ENCODE data around the gene SUZ12. TPM values are rescaled to one million over a fixed set of nuclear protein-coding genes. Genes with fewer than 3 reads are reported as not detected.
"Not testable (repeated sequence)": the region's sequence is repeated elsewhere in the genome, so short reads cannot be mapped to it uniquely, and the experiment has no call there.

SUZ12 gene
- 20.4 and 22.6 TPM in 2 replicates for total RNA-seq (2014; rRNA removed; shearing (Covaris generic); ENCODE audit: low replicate concordance)

DNA sequence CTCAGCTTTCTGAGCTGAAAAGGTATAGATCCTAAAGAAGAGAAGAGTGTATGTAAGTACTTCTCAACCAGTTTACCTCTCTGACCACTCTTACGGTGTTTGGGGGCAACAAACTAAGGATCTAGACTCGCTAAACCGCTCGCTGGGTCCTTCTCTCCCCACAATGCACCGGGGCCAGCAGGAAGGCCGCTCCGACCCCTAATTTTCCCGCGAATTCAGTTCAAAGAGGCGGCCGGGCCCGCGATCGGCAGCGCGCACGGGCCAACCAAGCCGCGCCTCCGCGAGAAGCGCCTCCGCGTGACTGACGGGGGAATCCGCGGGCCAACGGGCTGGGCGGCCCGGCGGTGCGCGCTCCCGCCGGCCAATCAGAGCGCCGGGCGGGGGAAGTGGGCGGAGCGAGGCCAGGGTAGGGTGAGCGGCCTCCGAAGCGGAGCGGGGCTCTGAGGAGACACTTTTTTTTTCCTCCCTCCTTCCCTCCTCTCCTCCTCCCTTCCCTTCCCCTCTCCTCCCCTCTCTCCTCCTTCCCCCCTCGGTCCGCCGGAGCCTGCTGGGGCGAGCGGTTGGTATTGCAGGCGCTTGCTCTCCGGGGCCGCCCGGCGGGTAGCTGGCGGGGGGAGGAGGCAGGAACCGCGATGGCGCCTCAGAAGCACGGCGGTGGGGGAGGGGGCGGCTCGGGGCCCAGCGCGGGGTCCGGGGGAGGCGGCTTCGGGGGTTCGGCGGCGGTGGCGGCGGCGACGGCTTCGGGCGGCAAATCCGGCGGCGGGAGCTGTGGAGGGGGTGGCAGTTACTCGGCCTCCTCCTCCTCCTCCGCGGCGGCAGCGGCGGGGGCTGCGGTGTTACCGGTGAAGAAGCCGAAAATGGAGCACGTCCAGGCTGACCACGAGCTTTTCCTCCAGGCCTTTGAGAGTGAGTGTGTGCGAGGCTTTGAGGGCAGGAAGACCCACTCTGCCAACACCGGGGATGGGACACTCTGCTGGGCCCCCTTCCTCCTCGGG is at the start of gene SUZ12:
Gene SUZ12, plus strand, starts transcription at position 393 of the 995 bp plus-strand sequence. Its CDS starts 240 bp downstream, at position 633.
- in situ Hi-C loops (cut with HindIII; ENCODE audit: low pct_unique_long_range_greater_than_20kb, low sequenced_read_pairs) = not testable (repeated sequence)
- DNase-seq (ENCODE audit: low read depth) = peak; percentile 99

DNA sequence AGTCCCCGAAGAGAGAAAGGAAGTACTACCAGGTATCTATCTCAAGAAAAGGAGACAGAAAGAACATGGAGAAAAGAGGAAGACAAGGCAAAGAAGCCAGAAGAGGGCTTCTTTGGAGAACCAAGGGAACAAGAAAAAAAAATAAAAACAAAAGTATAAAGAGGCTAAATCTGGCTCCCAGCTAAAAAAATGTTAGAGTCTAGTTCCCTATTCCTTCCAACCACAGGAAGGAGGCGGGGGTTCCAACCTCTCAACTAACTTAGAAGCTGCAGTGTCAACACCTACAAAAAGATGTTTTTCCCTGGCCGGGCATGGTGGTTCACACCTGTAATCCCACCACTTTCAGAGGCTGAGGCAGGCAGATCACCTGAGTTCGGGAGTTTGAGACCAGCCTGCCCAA is 48.7 kb upstream of the SUZ12 start:
- in situ Hi-C loops (cut with HindIII; ENCODE audit: low pct_unique_long_range_greater_than_20kb, low sequenced_read_pairs) = no loop called here
- DNase-seq (ENCODE audit: low read depth) = no peak

DNA sequence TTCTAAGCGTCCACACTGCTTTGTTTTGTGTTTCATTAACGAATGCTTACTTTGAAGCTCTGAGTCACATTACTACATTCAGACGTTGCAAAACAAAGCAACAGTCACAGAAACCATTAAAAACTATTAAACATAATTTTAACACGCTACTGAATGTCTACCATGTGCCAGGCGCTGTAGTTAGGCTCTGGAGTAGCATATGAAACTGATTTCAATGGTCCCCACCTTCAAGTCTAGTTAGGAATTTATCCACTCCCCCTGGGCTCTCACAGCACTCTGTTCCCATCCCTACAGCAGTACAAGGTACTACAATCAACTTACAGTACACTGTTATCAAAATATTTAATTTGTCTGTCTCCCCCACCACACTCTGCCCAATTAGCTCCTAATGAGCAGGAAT is 35.9 kb upstream of the SUZ12 start:
- no peak for DNase-seq (ENCODE audit: low read depth)
- in situ Hi-C loops (cut with HindIII; ENCODE audit: low pct_unique_long_range_greater_than_20kb, low sequenced_read_pairs) = no loop called here

DNA sequence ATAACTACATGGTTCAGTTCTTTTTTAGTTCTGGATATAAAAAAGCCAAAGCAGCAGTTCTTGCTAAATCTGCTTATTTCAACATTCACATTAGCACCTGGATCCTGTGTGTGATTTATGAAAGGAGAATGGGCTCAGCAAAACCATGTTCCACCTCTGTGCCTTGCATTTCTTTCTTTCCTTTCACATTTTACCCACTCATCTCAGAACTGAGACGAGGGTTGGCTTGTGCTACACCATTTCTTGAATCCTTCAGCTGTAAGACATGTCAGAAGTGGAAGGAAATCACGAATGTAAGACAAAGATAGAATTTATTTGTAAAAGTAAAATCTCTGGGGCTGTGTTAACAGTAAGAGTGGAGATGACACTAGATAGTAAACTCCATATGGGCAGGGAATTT is 34.1 kb upstream of the SUZ12 start:
- in situ Hi-C loops (cut with HindIII; ENCODE audit: low pct_unique_long_range_greater_than_20kb, low sequenced_read_pairs) = no loop called here

DNA sequence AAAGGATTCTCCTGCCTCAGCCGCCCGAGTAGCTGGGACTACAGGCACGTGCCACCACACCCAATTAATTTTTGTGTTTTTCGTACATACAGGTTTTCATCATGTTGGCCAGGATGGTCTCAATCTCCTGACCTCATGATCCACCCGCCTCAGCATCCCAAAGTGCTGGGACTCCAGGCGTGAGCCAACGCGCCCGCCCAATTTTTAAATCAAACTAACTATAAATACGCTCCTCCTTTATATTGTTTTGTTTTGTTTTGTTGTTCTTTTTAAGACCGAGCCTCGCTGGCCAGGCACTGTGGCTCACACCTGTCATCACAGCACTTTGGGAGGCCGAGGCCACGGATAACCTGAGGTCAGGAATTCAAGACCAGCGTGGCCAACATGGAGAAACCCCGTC is 33.4 kb upstream of the SUZ12 start:
- in situ Hi-C loops (cut with HindIII; ENCODE audit: low pct_unique_long_range_greater_than_20kb, low sequenced_read_pairs) = no loop called here
- DNase-seq (ENCODE audit: low read depth) = no peak

More for the DNA sequence above, 34.1 kb upstream of the SUZ12 start:
- DNase-seq (ENCODE audit: low read depth) = no peak

DNA sequence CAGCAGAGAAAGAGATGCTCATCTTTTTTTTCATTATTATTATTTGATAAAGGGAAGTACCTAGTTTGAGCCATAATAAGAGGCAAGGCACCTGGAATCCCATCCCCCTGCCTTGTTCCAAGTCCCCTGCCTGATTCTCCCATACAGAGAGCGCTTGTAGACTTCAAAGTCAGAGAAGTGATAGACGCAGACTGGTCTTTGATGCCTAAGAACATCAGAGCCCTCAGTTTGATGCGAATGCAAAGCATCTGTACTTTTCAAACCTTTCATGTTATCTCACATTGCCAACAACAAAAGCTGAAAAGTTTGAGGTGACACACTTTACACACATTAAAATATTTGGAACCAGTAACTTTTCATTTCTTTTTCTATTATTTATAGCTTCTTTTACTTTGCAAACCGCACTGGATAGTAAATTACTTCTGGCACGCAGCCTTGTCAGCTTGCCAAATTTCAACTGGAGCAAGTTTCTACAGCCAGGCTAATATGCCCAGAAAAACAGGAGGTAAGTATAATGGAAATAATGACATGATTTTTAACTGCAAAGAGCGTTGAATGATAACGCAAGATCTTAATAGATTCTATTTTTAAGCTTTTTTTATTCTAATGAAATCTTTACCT is 29.4 kb upstream of the SUZ12 start:
- in situ Hi-C loops (cut with HindIII; ENCODE audit: low pct_unique_long_range_greater_than_20kb, low sequenced_read_pairs) = no loop called here
- DNase-seq (ENCODE audit: low read depth) = no peak

DNA sequence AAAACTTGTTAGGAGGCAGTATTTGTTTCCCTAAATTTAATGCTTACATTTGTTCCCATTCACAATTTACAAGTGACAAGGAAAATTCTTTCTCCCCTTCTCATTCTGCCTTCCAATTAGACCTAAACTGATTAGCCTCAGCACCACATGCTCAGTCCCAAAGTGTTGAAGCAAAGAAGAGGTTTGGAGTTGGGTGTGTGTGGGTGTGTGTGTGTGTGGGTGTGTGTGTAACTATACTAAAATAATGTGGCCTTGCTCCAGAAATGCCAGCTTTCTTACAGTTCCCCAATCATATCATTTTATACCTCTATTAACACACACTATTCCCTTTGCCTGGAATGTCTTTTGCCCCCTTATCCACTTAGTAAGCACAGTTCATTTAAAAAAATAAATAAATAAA is 28.4 kb upstream of the SUZ12 start:
- in situ Hi-C loops (cut with HindIII; ENCODE audit: low pct_unique_long_range_greater_than_20kb, low sequenced_read_pairs) = no loop called here
- no peak for DNase-seq (ENCODE audit: low read depth)

DNA sequence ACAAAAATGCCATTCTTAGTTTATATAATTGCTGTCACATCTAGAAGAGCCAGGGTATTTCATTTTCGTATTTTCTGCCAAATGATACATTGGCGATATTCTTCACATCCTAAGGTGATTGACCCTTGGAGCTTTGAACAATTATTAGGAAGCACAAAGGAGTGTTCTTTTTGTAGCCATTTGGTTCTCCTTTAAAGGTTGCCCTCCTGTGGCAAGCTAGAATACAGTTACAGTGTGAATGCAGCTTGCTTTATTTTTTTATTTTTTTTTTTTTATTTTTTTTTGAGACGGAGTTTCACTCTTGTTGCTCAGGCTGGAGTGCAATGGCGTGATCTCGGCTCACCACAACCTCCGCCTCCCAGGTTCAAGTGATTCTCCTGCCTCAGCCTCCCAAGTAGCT is 24.1 kb upstream of the SUZ12 start:
- not testable (repeated sequence) for DNase-seq (ENCODE audit: low read depth)

DNA sequence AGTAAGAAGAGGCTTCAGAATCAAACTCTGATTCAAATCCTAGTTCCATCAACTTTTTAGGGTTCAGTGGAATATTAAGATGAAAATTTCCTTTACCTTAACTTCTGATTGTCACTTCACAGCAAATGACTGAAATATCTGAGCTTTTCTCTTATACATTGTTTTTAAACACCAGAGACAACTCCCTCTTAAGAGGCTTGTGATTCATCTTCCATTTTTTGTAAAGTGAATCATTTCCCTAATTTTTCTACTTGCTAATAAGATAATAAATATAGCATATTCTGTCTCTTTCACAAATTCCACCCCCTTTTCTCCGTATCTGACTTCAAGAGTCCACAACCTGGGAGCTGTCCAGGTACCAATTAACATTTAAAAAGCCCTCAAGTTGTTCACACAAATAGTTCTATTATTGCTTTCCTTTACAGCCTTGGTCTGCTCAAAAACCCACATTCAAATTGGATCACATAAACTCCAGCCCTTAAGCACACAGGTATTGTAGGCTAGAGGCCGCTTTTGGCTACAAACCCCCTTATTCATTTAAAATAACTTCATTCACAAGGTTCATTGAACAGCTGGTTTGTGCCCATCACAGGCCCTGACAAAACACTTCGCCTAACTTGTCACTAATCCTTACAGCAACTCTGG is 21.2 kb upstream of the SUZ12 start:
- in situ Hi-C loops (cut with HindIII; ENCODE audit: low pct_unique_long_range_greater_than_20kb, low sequenced_read_pairs) = no loop called here
- DNase-seq (ENCODE audit: low read depth) = no peak

More for the DNA sequence above, 24.1 kb upstream of the SUZ12 start:
- in situ Hi-C loops (cut with HindIII; ENCODE audit: low pct_unique_long_range_greater_than_20kb, low sequenced_read_pairs) = not testable (repeated sequence)

DNA sequence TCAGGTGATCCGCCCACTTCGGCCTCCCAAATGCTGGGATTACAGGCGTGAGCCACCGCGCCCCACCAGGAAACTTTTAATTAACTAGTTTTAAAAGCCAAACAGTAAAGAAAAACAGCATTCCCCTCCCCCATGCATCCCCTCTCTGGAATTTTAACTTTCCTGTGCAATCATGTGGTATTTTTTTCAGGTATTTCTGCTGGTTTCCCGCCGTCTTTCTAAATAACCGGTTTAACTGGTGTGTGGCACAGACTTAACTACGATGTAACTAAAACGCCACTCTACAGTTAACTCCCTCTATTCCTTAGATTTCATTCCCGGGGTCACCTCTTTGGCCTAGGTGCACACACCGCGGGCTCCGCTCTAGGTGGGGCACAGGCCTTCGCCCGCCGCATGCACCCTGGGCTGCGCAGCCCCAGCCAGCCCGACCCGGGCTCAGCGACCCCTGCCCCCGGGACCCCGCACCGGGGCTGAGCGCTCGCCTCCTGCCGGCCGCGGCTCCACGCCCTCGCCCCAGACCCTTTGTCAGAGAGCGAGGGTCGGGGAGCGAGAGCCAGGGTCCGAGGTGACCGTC is 20.2 kb upstream of the SUZ12 start:
- in situ Hi-C loops (cut with HindIII; ENCODE audit: low pct_unique_long_range_greater_than_20kb, low sequenced_read_pairs) = no loop called here
- DNase-seq (ENCODE audit: low read depth) = no peak

DNA sequence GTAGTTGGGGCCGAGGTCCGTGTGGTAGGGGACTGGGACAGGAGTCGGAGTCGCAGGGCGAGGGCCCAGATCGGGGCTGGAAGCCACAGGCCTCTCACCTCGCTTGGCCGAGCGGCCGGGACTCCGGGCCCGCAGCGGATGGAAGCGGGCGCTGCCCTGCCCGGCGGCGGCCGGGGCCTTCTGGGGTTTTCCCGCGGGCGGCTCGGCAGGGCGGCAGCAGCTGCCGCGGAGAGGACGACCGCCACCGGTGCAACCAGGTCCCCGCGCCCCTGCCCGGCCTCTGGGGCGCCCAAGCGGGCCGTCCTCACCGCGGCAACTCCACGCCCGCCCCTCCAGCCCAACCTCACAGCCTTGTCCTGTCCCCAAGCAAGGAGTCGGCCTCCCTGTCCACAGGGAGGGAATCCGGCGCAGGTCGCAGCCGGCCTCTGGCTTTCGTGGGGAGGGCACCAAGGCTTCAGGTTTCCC is 19.7 kb upstream of the SUZ12 start:
- no peak for DNase-seq (ENCODE audit: low read depth)
- in situ Hi-C loops (cut with HindIII; ENCODE audit: low pct_unique_long_range_greater_than_20kb, low sequenced_read_pairs) = no loop called here

DNA sequence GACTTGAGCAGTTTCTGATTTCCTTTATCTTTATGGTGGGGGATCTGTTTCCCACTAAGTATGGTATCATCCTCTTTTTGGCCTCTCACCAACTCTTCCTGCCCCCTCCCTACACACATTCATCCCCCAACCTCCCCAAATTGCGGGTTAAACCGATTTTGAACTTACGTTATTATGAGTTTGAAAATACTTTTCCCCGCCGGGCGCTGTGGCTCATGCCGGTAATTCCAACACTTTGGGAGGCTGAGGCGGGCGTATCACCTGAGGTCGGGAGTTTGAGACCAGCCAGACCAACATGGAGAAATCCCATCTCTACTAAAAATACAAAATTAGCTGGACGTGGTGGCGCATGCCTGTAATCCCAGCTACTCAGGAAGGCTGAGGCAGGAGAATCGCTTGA is 19.1 kb upstream of the SUZ12 start:
- in situ Hi-C loops (cut with HindIII; ENCODE audit: low pct_unique_long_range_greater_than_20kb, low sequenced_read_pairs); DNase-seq (ENCODE audit: low read depth): not testable (repeated sequence)

DNA sequence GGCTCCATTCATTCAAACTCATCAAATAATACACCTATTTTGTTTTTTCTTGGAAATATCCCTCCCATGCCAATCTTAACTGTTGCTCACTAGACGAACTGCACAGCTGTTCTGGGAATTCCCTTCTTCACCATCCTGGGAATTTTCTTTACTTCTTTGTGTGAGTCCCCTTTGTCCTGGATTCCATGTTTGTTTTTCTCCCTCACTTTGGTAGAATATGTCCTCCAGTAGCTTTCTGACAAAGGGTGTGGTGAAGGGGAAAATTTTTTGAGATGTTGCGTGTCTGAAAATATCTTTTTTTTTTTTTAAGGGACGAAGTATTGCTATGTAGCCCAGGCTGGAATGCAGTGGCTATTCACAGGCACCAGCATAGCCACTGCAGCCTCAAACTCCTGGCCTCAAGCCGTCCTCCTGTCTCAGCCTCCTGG is 18.1 kb upstream of the SUZ12 start:
- peak; percentile 86 for DNase-seq (ENCODE audit: low read depth)
- in situ Hi-C loops (cut with HindIII; ENCODE audit: low pct_unique_long_range_greater_than_20kb, low sequenced_read_pairs) = no loop called here

DNA sequence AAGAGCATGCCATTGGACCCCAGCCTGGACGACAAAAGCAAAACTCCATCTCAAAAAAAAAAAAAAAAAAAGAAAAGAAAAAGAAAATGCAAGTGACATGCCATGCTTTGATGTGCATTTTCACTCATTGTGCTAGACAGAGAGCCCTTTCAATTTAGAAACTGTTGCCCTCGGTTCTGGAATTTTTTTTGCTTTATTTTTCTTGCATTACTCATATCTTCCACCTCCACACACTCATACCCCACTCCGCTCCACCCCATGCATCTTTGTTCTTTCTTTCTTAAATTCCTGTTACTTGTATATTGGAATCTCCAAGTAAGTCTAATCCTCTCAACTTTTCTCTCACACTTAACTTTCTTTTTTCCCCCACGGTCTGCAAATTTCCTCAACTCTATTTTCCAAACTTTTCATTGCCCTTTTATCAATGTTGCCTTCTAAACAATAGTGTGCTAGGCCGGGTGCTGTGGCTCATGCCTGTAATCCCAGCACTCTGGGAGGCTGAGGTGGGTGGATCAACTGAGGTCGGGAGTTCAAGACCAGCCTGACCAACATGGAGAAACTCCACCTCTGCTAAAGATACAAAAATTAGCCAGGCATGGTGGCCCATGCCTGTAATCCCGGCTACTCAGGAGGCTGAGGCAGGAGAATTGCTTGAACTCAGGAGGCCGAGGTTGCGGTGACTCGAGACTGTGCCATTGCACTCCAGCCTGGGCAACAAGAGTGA is 16.8 kb upstream of the SUZ12 start:
- in situ Hi-C loops (cut with HindIII; ENCODE audit: low pct_unique_long_range_greater_than_20kb, low sequenced_read_pairs) = no loop called here
- peak; percentile 55 for DNase-seq (ENCODE audit: low read depth)

DNA sequence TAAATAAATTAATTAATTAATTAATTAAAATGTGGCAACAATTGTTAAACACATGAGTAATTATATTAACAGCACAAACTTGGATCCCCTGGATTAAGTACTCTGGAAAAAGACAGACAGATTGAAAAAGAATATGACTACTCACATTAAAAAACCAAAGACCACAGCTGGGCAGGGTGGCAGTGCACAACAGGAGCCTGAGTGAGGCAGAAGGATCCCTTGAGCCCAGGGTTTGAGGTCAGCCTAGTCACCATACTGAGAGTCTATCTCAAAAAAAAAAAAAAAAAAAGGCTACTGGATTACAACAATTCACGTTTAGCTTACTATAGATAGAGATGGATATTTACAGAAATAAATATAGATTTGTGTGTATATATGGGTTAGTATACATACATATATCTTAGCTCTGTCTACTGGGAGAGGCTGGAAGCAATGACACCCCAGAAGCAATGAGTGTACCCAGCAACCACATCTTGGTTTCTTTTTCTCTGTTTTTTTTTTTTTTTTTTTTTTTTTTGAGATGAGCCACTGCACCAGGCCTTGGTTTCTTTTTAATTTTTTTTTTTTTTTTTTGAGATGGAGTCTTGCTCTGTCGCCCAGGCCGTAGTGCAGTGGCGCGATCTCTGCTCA is 10.6 kb upstream of the SUZ12 start:
- no peak for DNase-seq (ENCODE audit: low read depth)
- in situ Hi-C loops (cut with HindIII; ENCODE audit: low pct_unique_long_range_greater_than_20kb, low sequenced_read_pairs) = no loop called here

DNA sequence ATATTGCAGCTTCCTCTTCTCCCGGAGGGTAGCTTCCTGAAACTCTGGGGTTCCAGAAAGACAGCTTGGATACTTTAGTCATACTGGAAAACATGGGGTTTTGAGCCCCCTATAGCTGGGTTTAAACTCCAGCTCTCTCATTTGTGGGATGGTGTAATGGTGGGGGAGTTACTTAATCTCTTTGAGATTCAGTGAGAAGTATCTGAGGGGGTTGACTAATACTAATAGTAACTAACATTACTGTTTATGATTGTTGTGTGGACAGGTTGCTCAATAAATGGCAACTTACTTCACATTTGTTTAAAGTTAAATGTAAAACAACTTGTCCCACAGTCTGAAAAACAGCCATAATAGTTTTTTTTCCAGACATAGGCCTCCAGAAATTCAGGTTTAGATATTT is 5.1 kb upstream of the SUZ12 start:
- in situ Hi-C loops (cut with HindIII; ENCODE audit: low pct_unique_long_range_greater_than_20kb, low sequenced_read_pairs) = no loop called here
- no peak for DNase-seq (ENCODE audit: low read depth)

DNA sequence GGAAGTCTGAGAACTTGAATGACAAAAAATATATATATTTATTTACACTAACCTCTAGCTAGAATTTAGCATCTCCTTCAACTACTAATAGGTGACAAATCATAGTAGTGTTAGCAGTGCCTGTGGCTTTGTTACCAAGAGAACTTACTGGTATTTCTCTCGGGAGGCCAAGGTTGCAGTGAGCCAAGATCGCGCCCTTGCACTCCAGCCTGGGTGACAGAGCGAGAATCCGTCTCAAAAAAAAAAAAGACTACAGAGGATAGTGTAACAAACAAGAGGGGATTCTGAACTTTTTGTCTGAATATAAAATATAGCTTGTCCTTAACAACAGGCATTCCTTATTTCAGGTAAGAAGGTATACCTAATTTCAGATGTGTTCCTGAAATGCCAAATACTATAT is 1.3 kb upstream of the SUZ12 start:
- DNase-seq (ENCODE audit: low read depth) = no peak

More for the DNA sequence above, 1.3 kb upstream of the SUZ12 start:
- in situ Hi-C loops (cut with HindIII; ENCODE audit: low pct_unique_long_range_greater_than_20kb, low sequenced_read_pairs) = no loop called here

Data from Caki2 (cell line).